ENCODE results near the gene ENAH. TPM values are rescaled to one million over a fixed set of nuclear protein-coding genes. Genes with fewer than 3 reads are reported as not detected.

ENAH gene
- total RNA-seq, 1 donor from 2014 or later: 137 TPM

DNA sequence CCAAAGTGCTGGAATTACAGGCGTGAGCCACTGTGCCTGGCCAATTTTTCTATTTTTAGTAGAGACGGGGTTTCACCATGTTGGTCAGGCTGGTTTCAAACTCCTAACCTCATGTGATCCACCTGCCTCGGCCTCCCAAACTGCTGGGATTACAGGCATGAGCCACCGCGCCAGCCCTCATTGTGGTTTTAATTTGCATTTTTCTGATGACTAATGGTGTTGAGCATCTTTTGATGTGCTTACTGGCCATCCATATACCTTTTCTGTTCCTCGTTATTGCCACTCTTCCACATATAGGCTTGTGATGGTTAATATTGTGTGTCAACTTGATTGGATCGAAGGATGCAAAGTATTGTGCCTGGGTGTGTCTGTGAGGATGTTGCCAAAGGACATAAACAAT lies 17.4 kb upstream of the ENAH start:
- Mint-ChIP-seq H3K36me3 (no peaks in the 10 kb centered on the region), H3K9me3 (no peaks in the 10 kb centered on the region), H3K4me3 (no peak overlapping the region), H3K27me3 (ENCODE audit: low read depth) (no peaks in the 10 kb centered on the region), H3K27ac (no peak overlapping the region), H3K4me1 (no peaks in the 10 kb centered on the region)
- no peak for TF ChIP-seq CTCF (IDR thresholded peaks at IDR 0.05; ENCODE audit: unreplicated experiment)
- no peak for DNase-seq (ENCODE audit: low spot score in 2 of 2, unreplicated experiment in 2 of 2)

GRCh38 chr1:225668222-225668621 lies 15.3 kb upstream of the ENAH start:
- no peaks in the 10 kb centered on the region for H3K4me1 Mint-ChIP-seq
- no peak for DNase-seq (ENCODE audit: low spot score in 2 of 2, unreplicated experiment in 2 of 2)
- no peaks in the 10 kb centered on the region for H3K27me3 Mint-ChIP-seq (ENCODE audit: low read depth)
- no peak overlapping the region for H3K4me3 Mint-ChIP-seq
- no peaks in the 10 kb centered on the region for H3K36me3 Mint-ChIP-seq
- TF ChIP-seq CTCF (IDR thresholded peaks at IDR 0.05; ENCODE audit: unreplicated experiment): no peak
- H3K9me3 Mint-ChIP-seq: no peaks in the 10 kb centered on the region
- H3K27ac Mint-ChIP-seq: no peak overlapping the region

DNA sequence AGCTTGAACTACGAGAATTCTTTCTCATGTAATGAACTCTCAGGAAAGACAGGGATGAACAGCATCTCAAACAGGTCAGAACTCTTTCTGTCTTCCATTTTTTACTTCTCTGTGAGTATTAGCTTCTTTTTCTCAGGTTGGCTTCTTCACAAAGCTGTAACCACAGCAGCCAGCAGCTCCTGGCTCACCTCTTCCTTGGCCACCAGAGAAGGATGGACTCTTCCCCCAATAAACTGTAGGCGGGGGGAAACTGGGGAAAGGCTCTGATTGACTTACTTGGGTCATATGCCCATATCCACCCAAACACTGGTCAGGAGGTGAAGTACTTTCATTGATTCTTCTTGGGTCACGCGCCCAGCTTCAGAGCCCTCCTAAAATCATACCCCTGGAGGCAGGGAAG lies 14.4 kb upstream of the ENAH start:
- H3K27ac Mint-ChIP-seq: no peak overlapping the region
- no peak for TF ChIP-seq CTCF (IDR thresholded peaks at IDR 0.05; ENCODE audit: unreplicated experiment)
- no peak for DNase-seq (ENCODE audit: low spot score in 2 of 2, unreplicated experiment in 2 of 2)

DNA sequence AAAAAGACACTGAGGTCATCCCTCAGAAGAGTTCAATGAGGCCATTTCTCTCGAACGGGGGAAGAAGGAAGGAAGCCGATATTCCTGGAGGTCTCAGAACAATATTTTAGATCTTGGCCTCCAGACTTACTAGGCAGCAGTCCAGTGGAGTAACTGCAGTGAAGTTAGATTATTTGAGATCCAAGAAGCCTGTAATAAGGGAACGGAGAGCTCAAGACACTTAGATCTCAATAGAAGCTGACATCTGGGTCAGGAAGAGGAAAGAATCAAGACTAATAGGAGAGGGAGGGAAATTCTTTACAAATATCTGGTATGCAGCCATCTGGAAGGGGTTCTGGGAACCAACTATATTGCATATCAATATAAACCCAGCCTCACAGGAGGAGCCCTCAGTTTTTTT lies 13.6 kb upstream of the ENAH start:
- no peak for DNase-seq (ENCODE audit: low spot score in 2 of 2, unreplicated experiment in 2 of 2)
- no peak overlapping the region for H3K27ac Mint-ChIP-seq

More for the DNA sequence above, 14.4 kb upstream of the ENAH start:
- Mint-ChIP-seq H3K27me3 (ENCODE audit: low read depth) (no peaks in the 10 kb centered on the region), H3K9me3 (no peaks in the 10 kb centered on the region), H3K36me3 (no peaks in the 10 kb centered on the region), H3K4me1 (no peaks in the 10 kb centered on the region), H3K4me3 (no peak overlapping the region)

GRCh38 chr1:225664762-225665161 lies 11.8 kb upstream of the ENAH start:
- Mint-ChIP-seq H3K36me3 (no peaks in the 10 kb centered on the region), H3K27ac (no peak overlapping the region), H3K27me3 (ENCODE audit: low read depth) (no peaks in the 10 kb centered on the region), H3K9me3 (no peaks in the 10 kb centered on the region), H3K4me3 (no peak overlapping the region), H3K4me1 (peaks cover 8% of the 10 kb centered on the region)
- TF ChIP-seq CTCF (IDR thresholded peaks at IDR 0.05; ENCODE audit: unreplicated experiment): no peak
- no peak for DNase-seq (ENCODE audit: low spot score in 2 of 2, unreplicated experiment in 2 of 2)

More for the DNA sequence above, 13.6 kb upstream of the ENAH start:
- Mint-ChIP-seq H3K27me3 (ENCODE audit: low read depth) (no peaks in the 10 kb centered on the region), H3K9me3 (no peaks in the 10 kb centered on the region), H3K4me3 (no peak overlapping the region), H3K36me3 (no peaks in the 10 kb centered on the region), H3K4me1 (peaks cover 4% of the 10 kb centered on the region)
- no peak for TF ChIP-seq CTCF (IDR thresholded peaks at IDR 0.05; ENCODE audit: unreplicated experiment)

- no peak for DNase-seq (ENCODE audit: low spot score in 2 of 2, unreplicated experiment in 2 of 2)
- no peaks in the 10 kb centered on the region for H3K36me3 Mint-ChIP-seq
- no peaks in the 10 kb centered on the region for H3K27me3 Mint-ChIP-seq (ENCODE audit: low read depth)
- no peaks in the 10 kb centered on the region for H3K9me3 Mint-ChIP-seq
- peak overlapping the region; percentile 14 for H3K27ac Mint-ChIP-seq
- no peak for TF ChIP-seq CTCF (IDR thresholded peaks at IDR 0.05; ENCODE audit: unreplicated experiment)
- peaks cover 18% of the 10 kb centered on the region for H3K4me1 Mint-ChIP-seq
- no peak overlapping the region for H3K4me3 Mint-ChIP-seq
Measured at GRCh38 chr1:225662155-225662554, 9.2 kb upstream of the ENAH start.
